GM18868 (cell line): ENCODE data around the gene VGLL4.

ENCODE experiments used
- ATAC-seq: cut with Tn5 transposase; IDR thresholded peaks from one replicate; pipeline ENCODE4 v1.9.1; 2021; ENCODE audit warnings: mild to moderate bottlenecking, moderate library complexity; ENCODE audit not compliant: unreplicated experiment

VGLL4 gene

DNA sequence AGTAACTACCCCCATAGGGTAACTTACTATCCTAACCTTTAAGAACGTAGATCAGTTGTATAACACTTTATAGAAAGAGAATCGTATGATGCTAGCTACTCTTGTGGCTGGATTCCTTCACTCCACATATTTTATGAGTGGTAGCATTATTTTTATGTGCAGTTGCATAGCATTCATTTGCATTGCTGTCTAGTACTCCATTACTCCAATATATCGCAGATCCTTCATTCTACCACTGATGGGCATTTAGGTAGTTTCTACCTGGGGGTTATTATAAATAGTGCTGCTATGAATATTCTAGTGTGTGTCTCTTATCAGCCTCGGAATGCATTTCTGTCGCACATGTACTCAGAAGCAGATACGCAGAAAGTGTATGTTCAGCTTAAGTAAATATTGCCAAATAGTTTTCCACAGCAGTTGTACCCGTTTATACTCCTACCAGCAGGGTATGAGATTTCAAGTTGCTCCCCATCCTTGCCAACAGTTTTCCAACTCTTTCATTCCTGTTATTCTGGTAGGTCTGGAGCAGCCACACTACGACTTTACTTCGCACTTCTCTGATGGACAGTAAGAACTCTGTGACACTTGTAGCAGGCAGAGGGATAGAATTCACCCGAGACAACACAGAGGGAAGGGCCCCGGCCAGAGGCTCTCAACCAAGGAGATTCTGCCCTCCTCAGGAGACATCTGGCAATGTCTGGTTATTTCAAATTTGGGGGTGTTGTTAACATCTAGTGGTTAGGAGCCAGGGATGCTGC is 9.8 kb upstream of the VGLL4 start:
- no peak for ATAC-seq

DNA sequence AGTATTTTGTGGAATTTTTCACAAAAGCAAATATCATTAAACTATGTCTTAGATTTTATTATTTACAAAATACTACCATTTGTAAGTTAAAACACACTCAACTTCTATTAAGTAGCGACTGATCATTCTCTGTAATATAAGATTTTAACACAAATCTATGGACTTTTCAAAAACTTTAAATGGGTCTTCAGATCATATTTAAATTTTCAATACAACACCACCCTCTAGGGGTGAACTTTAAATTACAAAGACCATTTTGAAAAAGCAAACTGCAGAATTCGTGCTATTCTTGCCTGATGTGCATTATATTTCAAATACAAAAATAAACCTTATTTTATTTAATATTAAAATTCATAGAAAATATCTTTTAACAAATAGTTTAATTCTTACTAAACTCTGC is 8.2 kb upstream of the VGLL4 start:
- no peak for ATAC-seq

DNA sequence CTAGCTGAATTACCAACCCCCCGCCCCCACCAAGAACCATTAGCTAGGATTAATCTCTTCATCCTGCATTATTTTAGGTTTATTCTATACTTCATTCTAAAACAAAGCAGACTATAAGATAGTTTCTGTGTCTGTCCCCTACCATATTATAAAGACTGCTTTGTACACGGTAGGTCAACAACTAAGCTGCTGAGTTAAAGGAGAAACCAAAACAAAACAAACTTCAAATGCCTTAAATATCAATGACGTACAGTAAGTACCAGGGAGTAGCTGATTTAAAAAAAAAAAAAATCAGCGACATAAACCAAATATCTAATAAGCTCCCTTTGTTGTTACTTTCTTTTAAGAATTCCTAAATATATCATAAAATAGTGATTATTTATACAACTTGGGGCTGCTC is 7.8 kb upstream of the VGLL4 start:
- ATAC-seq, result no peak

- no peak for ATAC-seq
Observed at GRCh38 chr3:11650391-11650790, 6.7 kb upstream of the VGLL4 start.

DNA sequence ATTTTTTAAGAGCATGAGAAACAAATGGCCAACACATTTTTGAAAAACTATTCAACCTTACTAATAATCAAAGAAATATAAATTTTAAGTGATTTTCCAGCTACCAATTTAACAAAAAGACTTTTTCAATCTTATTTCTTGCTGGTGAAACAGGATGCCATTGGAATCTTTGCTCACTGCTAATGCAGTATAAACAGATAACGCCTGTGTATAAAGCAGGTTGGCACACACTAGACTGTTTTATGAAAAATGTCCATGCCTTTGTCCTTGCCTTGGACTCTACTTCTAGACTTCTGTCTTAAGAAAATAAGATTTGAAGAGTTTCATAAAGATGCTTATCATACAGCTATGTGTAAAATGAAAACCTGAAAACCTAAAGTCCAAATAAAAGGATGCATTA is 5.0 kb upstream of the VGLL4 start:
- ATAC-seq, result no peak

- ATAC-seq, result no peak
Observed at GRCh38 chr3:11643201-11643603, 513 bp downstream of the VGLL4 start.

GRCh38 chr3:11642431-11643191 is 1.1 kb downstream of the VGLL4 start:
- ATAC-seq, result peak; percentile 64

- ATAC-seq, result no peak
Observed at GRCh38 chr3:11641683-11642430, 1.9 kb downstream of the VGLL4 start.

GRCh38 chr3:11641316-11641682 is 2.4 kb downstream of the VGLL4 start:
- no peak for ATAC-seq

DNA sequence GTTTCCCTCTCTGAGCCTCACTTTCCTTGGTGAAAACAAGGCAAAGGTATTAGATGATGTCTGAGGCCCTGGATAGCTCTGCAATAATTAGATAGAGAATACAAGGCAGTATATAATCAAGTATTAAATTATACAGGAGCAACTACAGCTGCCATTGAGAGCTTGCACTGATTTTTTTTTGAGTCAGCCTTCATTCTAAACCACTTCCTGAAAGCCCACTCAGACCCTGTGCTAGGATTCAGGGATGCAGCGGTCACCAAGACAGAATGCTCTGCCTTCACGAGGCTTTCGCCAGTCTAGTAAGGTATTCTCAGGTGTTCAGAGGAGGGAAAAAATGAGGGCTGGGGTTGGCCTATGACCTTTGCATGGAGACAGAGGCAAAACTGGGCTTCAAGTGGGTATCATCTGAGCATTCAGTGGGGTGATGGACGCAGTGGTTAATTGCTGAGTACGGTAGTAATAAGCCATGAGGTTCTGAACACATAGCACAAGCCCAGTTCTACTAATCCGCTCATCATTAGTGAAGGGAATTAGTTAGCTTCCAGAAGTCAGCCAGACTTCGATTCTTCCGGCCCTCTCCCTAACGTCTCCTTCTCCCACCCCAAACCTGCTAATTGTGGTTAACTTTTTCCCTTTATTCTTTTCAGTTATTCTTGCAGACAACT is 3.6 kb downstream of the VGLL4 start:
- no peak for ATAC-seq

GRCh38 chr3:11638495-11639358 is 5.0 kb downstream of the VGLL4 start:
- ATAC-seq, result no peak

DNA sequence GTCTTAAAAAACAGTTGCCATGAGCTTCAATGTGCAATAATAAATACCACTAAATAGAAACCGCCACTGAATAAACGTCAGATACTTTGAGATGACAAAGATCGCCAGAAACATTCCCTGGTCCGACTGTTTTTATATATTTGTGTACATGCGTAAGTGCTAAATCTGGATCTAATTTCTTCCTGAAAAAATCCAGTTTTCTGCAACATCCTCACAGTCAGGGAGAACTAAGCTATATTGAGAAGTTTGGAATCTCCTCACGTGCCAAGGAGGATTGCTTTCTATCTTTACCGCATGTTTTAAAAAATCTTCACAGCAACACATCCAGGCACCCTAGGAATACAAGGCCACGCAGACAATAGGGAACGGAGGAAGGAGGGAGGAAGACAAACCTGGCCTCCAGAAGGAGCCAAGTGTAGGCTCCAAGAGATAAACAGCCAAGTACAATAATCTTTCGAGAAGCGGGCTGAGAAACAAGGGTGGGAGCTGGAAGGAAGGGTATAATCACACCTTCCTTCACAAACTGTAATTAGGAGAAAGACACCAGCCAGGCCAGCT is 5.7 kb downstream of the VGLL4 start:
- no peak for ATAC-seq

DNA sequence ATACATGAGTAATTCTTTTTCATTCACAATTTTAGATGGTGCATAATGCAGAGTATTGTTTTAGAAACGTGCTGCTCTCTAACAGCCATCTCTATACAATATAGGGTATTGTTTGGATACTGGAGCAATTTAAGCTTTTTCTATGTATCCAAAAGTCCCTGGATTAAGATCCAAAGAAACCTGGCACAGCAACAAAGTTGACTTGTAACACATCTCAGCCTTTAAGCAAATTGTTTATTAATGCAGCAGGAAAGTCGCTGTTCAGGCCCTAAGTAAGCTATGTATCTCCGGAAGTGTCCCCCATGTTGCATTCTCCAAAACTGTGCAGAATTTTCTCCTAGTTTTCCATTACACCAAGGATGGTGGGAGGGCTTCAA is 7.3 kb downstream of the VGLL4 start:
- ATAC-seq, result no peak

GRCh38 chr3:11635680-11636393 is 7.9 kb downstream of the VGLL4 start:
- no peak for ATAC-seq

- no peak for ATAC-seq
Observed at GRCh38 chr3:11634974-11635612, 8.6 kb downstream of the VGLL4 start.

- ATAC-seq, result no peak
Observed at GRCh38 chr3:11634081-11634635, 9.6 kb downstream of the VGLL4 start.

DNA sequence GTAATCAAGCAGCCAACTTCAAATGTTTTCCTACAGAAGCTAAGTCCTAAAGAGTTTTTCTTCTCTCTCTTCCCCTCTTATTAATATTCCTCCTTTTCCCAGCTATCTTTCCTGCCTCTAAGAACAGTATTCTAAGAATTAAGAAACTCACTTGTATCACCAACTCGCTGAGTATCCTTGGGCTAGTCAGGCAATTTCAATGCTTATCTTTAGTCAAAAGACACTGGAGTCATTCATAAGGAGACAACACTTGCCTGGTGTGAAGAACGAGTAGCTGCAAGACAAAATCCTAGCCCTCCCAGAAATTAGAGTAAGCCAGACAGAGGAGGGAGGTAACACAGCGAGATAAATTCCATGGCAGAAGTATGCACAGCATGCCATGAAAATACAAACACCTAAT is 10.7 kb downstream of the VGLL4 start:
- no peak for ATAC-seq

DNA sequence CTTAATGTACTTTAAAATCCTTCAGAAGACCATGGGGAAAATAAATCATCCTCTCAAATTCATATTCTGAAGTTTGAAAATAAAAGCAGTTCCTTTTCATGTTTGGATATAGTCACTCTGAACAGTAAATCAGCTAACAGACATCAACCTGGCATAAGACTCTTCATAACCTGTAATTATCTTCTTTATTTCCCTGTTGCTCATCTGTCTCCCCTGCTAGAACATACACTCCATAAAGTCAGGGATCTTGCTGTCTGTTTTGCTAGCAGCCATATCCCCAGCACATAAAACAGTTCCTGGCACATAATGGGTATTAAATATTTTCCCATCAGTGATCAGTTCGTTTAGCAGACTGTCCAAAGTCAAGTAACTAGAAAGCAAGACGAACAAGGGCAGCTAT is 11.2 kb downstream of the VGLL4 start:
- ATAC-seq, result no peak

DNA sequence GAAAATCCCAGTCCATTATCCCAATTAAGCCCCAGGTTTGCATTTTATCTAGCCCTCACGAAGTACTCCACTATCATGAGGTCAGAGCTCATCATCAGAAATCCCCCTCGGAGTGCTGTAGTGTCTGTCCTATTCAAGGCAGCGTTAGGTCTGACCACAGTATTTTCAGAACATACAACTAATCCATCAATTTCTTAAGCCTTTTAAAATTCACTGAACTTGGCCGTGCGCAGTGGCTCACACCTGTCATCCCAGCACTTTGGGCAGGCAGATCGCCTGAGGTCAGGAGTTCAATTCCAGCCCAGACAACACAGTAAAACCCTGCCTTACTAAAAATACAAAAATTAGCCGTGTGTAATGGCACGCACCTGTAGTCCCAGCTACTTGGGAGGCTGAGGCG is 11.9 kb downstream of the VGLL4 start:
- ATAC-seq, result no peak
